PC-3 (cell line): ENCODE results near the gene CTSE.

Experiments used
- CTCF ChIP-seq: fragments of 300-600 bp; sonication (generic); conservative IDR thresholded peaks from 2 replicates; pipeline ENCODE4 v1.5.1; 2017; ENCODE audit warnings: antibody characterized with exemption, low read depth, mild to moderate bottlenecking, low read length
- EZH2 ChIP-seq: fragments of 300-600 bp; sonication (generic); IDR thresholded peaks from one replicate; pipeline ENCODE4 v1.6.1; 2017; ENCODE audit warnings: antibody characterized with exemption, mild to moderate bottlenecking, low read length; ENCODE audit not compliant: unreplicated experiment

- no peak for TF ChIP-seq CTCF
- no peak for TF ChIP-seq EZH2
These were observed 46.8 kb downstream of the CTSE start for GRCh38 chr1:205976708-205977401.
